Activated naive CD4-positive, alpha-beta T cell treated with anti-CD3 and anti-CD28 coated beads for 36 hours (primary cell): ENCODE results near the gene TXNRD3. TPM values are rescaled to one million over a fixed set of nuclear protein-coding genes. Genes with fewer than 3 reads are reported as not detected.
A peak's percentile ranks its signal among the peaks of the same experiment; 100 is the strongest.
"Not testable (repeated sequence)": the region's sequence is repeated elsewhere in the genome, so short reads cannot be mapped to it uniquely, and the experiment has no call there.

Experiments used
- CTCF ChIA-PET: fragments of 350-600 bp; sonication (Branson Sonifier 250); formaldehyde crosslinking; loops from one replicate; lab custom pipeline; 2021; ENCODE audit warnings: antibody characterized with exemption; lab: Charles Lee
- DNase-seq: peaks from one replicate; pipeline ENCODE4 v3.0.0-alpha.2; 2020
- H3K27ac Mint-ChIP-seq: one replicate; pipeline ENCODE4 v1.8.0; 2021; ENCODE audit warnings: mild to moderate bottlenecking, mixed read lengths
- H3K27me3 Mint-ChIP-seq: one replicate; pipeline ENCODE4 v1.8.0; 2021; ENCODE audit warnings: low read depth, mixed read lengths
- H3K36me3 Mint-ChIP-seq: one replicate; pipeline ENCODE4 v1.8.0; 2021; ENCODE audit warnings: low read depth, mixed read lengths
- H3K4me1 Mint-ChIP-seq: one replicate; pipeline ENCODE4 v1.8.0; 2021; ENCODE audit warnings: low read depth, mixed read lengths
- H3K4me3 Mint-ChIP-seq: one replicate; pipeline ENCODE4 v1.8.0; 2021; ENCODE audit warnings: mild to moderate bottlenecking, moderate library complexity, mixed read lengths
- H3K9me3 Mint-ChIP-seq: one replicate; pipeline ENCODE4 v1.8.0; 2021; ENCODE audit warnings: mixed read lengths
- intact Hi-C: fragments of 100-400 bp; cut with micrococcal nuclease; formaldehyde crosslinking; loops from one replicate; pipeline ENCODE4 v1.15.1; 2023
- total RNA-seq, 2 experiments: library from RNA; stranded (reverse); gene quantifications; one replicate each; pipeline ENCODE4 v1.2.3, GENCODE V29; 2021

TXNRD3 gene
- total RNA-seq, 2 experiments from 2014 or later = 3.1 to 4.6 TPM

- peak; percentile 11 for DNase-seq
- Mint-ChIP-seq H3K9me3 (no peaks in the 10 kb centered on the region), H3K4me3 (no peak overlapping the region), H3K27me3 (no peaks in the 10 kb centered on the region), H3K4me1 (peaks cover 7% of the 10 kb centered on the region), H3K36me3 (peaks cover 32% of the 10 kb centered on the region), H3K27ac (no peak overlapping the region)
- intact Hi-C loops = no loop called here
- CTCF ChIA-PET = interaction anchor here (0.5 to 1.0 kb wide), 2 partner anchors 85 to 618 kb away, joined by 3 read pairs; no protein-coding TSS in a partner anchor
These were observed 47.6 kb downstream of the TXNRD3 start for GRCh38 chr3:126607214-126607908.

- intact Hi-C loops = no loop called here
- peaks cover 4% of the 10 kb centered on the region for H3K4me1 Mint-ChIP-seq
- DNase-seq = no peak
- peaks cover 4% of the 10 kb centered on the region for H3K27me3 Mint-ChIP-seq
- H3K27ac Mint-ChIP-seq = no peak overlapping the region
- H3K36me3 Mint-ChIP-seq = peaks cover 32% of the 10 kb centered on the region
- H3K4me3 Mint-ChIP-seq = no peak overlapping the region
- H3K9me3 Mint-ChIP-seq = no peaks in the 10 kb centered on the region
- CTCF ChIA-PET = interaction anchor here (1.3 kb wide), 1 partner anchor 8 kb away, joined by 3 read pairs; no protein-coding TSS in a partner anchor
These were observed 48.9 kb downstream of the TXNRD3 start for GRCh38 chr3:126606001-126606400.

DNA sequence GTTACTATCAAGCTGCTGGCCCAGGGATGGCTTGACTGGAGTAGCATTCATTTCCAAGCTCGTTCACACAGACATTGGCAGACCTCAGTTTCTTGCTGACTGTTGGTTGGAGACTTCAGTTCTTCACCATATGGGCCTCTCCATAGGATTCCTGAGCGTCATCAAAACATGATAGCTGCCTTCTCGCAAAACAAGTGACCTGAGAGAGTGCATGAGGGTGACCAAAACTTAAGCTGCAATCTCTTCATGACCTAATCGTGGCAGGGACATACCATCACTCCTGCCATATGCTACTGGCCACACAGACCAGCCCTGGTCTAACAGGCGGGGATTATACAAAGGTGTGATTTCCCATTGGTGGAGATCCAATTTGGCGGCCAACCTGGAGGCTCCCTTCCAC, 50.2 kb downstream of the TXNRD3 start:
- Mint-ChIP-seq H3K36me3 (peaks cover 27% of the 10 kb centered on the region), H3K4me3 (no peak overlapping the region), H3K27ac (no peak overlapping the region), H3K4me1 (peaks cover 4% of the 10 kb centered on the region), H3K27me3 (peaks cover 4% of the 10 kb centered on the region), H3K9me3 (no peaks in the 10 kb centered on the region)
- CTCF ChIA-PET = interaction anchor here (1.3 kb wide), 1 partner anchor 9 kb away, joined by 3 read pairs; no protein-coding TSS in a partner anchor
- intact Hi-C loops = no loop called here
- DNase-seq = no peak

DNA sequence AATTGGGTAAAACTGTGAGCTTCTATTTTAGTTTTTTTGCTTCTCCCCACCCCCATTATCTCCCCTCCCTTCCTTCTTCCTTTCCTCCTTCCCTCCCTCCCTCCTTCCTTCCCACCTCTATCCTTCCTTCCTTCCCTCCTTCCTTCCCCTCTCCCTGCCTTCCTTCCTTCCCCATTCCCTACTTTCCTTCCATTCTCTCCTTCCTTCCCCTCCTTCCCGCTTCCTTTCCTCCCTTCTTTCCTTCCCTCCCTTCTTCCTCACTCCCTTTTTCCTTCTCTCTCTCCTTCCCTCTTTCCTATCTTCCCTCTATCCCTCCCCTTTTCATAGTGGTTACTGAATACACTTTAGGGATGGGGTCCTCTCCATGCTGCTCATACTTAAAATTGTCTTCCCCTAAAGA, 55.8 kb downstream of the TXNRD3 start:
- Mint-ChIP-seq H3K9me3 (peaks cover 4% of the 10 kb centered on the region), H3K4me3 (no peak overlapping the region), H3K27me3 (peaks cover 4% of the 10 kb centered on the region), H3K4me1 (no peaks in the 10 kb centered on the region), H3K36me3 (peaks cover 7% of the 10 kb centered on the region), H3K27ac (no peak overlapping the region)
- DNase-seq = no peak
- CTCF ChIA-PET = no interaction called here
- intact Hi-C loops = no loop called here

GRCh38 chr3:126595479-126595878, 59.4 kb downstream of the TXNRD3 start:
- H3K4me3 Mint-ChIP-seq, H3K4me1 Mint-ChIP-seq, H3K36me3 Mint-ChIP-seq, DNase-seq, H3K27ac Mint-ChIP-seq, H3K9me3 Mint-ChIP-seq, H3K27me3 Mint-ChIP-seq, CTCF ChIA-PET, intact Hi-C loops: not testable (repeated sequence)

DNA sequence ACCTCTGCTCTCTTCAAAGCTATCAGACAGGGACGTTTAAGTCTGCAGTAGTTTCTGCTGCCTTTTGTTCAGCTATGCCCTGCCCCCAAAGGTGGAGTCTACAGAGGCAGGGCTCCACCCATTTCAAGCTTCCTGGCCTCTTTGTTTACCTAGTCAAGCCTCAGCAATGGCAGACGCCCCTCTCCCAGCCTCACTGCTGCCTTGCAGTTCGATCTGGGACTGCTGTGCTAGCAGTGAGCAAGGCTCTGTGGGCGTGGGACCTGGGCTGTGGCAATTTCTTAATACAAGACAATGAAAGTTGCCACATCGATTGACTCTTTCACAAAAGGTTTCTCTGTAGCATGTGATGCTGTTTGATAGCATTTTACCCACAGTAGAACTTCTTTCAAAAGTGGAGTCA, 63.4 kb downstream of the TXNRD3 start:
- H3K4me1 Mint-ChIP-seq, CTCF ChIA-PET, H3K27me3 Mint-ChIP-seq, H3K4me3 Mint-ChIP-seq, DNase-seq, H3K36me3 Mint-ChIP-seq, intact Hi-C loops, H3K27ac Mint-ChIP-seq: not testable (repeated sequence)
- H3K9me3 Mint-ChIP-seq = peaks cover 15% of the 10 kb centered on the region

DNA sequence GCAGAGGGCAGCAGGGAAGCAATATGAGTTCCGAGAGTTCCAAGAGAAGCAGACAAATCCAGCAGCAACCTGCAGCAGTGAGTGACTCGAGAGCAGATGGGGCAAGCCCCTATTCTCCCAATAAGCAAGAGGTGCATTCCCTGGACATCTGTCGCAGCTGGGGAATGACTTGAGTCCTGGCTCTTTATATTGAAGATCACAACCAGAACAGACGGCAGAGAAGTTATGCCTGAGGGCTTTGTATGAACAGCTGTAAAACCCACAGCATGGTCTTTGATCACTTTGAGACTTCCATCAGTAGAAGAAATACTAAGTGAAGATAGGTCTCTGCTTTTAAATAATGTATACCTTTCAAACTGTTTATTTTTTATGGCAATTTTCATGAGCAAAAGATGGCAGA, 72.6 kb downstream of the TXNRD3 start:
- intact Hi-C loops = no loop called here
- CTCF ChIA-PET = no interaction called here
- no peak overlapping the region for H3K4me3 Mint-ChIP-seq
- no peak for DNase-seq
- H3K27me3 Mint-ChIP-seq = no peaks in the 10 kb centered on the region
- peaks cover 2% of the 10 kb centered on the region for H3K9me3 Mint-ChIP-seq
- no peak overlapping the region for H3K27ac Mint-ChIP-seq
- no peaks in the 10 kb centered on the region for H3K36me3 Mint-ChIP-seq
- H3K4me1 Mint-ChIP-seq = no peaks in the 10 kb centered on the region

DNA sequence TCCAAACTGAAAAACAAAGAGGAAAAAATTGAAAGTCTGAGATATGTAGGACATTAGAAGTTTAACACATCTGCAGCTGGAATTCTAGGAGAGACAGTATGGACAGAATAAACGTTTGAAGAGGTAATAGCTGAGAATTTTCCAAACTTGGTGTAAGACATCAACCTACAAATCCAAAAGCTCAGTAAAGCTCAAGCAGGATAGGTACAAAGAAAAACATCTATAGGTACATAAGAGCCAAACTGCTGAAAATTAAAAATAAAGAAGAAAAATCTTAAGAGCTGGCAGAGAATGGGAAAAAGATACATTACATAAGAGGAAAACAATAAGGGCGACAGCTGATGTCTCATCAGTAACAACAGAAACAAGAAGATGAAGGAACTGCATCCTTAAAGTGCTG, 73.4 kb downstream of the TXNRD3 start:
- CTCF ChIA-PET = no interaction called here
- no peak overlapping the region for H3K27ac Mint-ChIP-seq
- DNase-seq = no peak
- H3K36me3 Mint-ChIP-seq = no peaks in the 10 kb centered on the region
- intact Hi-C loops = no loop called here
- no peak overlapping the region for H3K4me3 Mint-ChIP-seq
- H3K4me1 Mint-ChIP-seq = no peaks in the 10 kb centered on the region
- no peaks in the 10 kb centered on the region for H3K9me3 Mint-ChIP-seq
- H3K27me3 Mint-ChIP-seq = no peaks in the 10 kb centered on the region

DNA sequence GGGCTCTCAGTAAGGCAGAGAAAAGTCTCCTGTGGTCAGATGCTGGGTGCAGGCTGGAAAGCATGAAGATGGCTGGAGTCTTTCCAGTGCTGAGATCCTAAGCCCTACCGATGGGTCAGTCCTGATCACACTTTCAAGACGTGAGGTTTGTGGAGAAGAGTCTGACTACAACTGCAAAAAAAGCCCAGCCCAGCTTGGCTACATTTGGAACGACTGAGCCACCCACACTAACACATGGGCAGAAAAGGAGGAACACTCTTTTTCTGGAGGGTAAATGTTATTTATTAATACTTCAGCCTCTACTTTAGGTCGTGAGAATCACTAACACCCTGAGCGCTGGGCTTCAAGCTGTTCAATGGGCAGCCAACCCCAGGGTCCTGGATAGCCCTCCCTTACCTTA, 74.2 kb downstream of the TXNRD3 start:
- no peak for DNase-seq
- no peaks in the 10 kb centered on the region for H3K4me1 Mint-ChIP-seq
- no peak overlapping the region for H3K27ac Mint-ChIP-seq
- intact Hi-C loops = no loop called here
- H3K27me3 Mint-ChIP-seq = no peaks in the 10 kb centered on the region
- CTCF ChIA-PET = no interaction called here
- no peaks in the 10 kb centered on the region for H3K36me3 Mint-ChIP-seq
- H3K9me3 Mint-ChIP-seq = no peaks in the 10 kb centered on the region
- H3K4me3 Mint-ChIP-seq = no peak overlapping the region

GRCh38 chr3:126578702-126579101, 76.2 kb downstream of the TXNRD3 start:
- no peaks in the 10 kb centered on the region for H3K4me1 Mint-ChIP-seq
- no peak overlapping the region for H3K27ac Mint-ChIP-seq
- H3K27me3 Mint-ChIP-seq = peaks cover 3% of the 10 kb centered on the region
- intact Hi-C loops = no loop called here
- H3K4me3 Mint-ChIP-seq = no peak overlapping the region
- CTCF ChIA-PET = no interaction called here
- no peaks in the 10 kb centered on the region for H3K9me3 Mint-ChIP-seq
- no peaks in the 10 kb centered on the region for H3K36me3 Mint-ChIP-seq
- DNase-seq = no peak

GRCh38 chr3:126577261-126577660, 77.7 kb downstream of the TXNRD3 start:
- intact Hi-C loops = no loop called here
- CTCF ChIA-PET = no interaction called here
- Mint-ChIP-seq H3K9me3 (no peaks in the 10 kb centered on the region), H3K27me3 (peaks cover 3% of the 10 kb centered on the region), H3K27ac (no peak overlapping the region), H3K4me3 (no peak overlapping the region), H3K36me3 (no peaks in the 10 kb centered on the region), H3K4me1 (no peaks in the 10 kb centered on the region)
- DNase-seq = no peak

DNA sequence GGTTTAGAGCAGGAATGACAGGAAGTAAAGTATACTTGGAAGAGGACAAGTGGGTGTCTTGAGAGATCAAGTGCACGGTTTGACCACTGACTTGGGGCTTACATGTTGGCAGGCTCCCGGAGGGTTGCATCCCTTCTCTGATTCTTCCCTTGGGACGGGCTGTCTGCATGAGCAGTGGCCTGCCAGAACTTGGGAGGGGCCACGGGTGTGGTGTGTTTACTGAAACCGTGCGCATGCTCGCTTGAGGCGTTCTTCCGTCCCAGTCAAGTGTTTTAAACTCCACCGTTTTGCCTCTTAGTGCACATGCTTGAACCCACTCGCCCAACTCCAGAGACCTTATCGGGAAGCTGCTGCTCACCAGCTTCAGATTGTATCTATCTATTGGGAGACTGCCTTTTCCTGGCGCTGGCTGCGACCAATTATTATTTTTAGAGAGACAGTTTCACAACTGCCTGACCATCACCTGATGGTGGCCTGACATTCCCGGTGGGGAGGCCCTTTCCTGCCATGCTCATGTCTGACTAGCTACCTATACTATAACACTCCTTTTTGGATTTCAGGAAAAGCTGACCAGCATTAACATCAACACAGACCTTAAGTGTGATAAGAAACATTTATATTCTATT, 81.3 kb downstream of the TXNRD3 start:
- DNase-seq = no peak

GRCh38 chr3:126571078-126571477, 83.8 kb downstream of the TXNRD3 start:
- Mint-ChIP-seq H3K27me3 (peaks cover 4% of the 10 kb centered on the region), H3K4me3 (no peak overlapping the region), H3K27ac (no peak overlapping the region), H3K9me3 (no peaks in the 10 kb centered on the region), H3K36me3 (no peaks in the 10 kb centered on the region), H3K4me1 (no peaks in the 10 kb centered on the region)
- no peak for DNase-seq
- intact Hi-C loops = no loop called here
- CTCF ChIA-PET = no interaction called here

More for the DNA sequence above, 81.3 kb downstream of the TXNRD3 start:
- no peak overlapping the region for H3K27ac Mint-ChIP-seq
- H3K36me3 Mint-ChIP-seq = no peaks in the 10 kb centered on the region
- no peaks in the 10 kb centered on the region for H3K4me1 Mint-ChIP-seq
- intact Hi-C loops = no loop called here
- no peak overlapping the region for H3K4me3 Mint-ChIP-seq
- CTCF ChIA-PET = no interaction called here
- H3K9me3 Mint-ChIP-seq = no peaks in the 10 kb centered on the region
- H3K27me3 Mint-ChIP-seq = peaks cover 3% of the 10 kb centered on the region
